ENCODE data around the gene SLC17A8.

SLC17A8 gene

GRCh38 chr12:100450735-100451134 is 93.9 kb downstream of the SLC17A8 start:
- FAIRE-seq (no peak), DNase-seq (ENCODE audit: insufficient read length, low spot score) (no peak)
- TF ChIP-seq CTCF (IDR thresholded peaks at IDR 0.05; ENCODE audit: insufficient read depth, missing control alignments), result no peak

- TF ChIP-seq CTCF (IDR thresholded peaks at IDR 0.05; ENCODE audit: insufficient read depth, missing control alignments), result no peak
- FAIRE-seq, result no peak
- no peak for DNase-seq (ENCODE audit: insufficient read length, low spot score)
These were observed 97.1 kb downstream of the SLC17A8 start for GRCh38 chr12:100453951-100454350.

- DNase-seq (ENCODE audit: insufficient read length, low spot score) (no peak), FAIRE-seq (no peak)
- TF ChIP-seq CTCF (IDR thresholded peaks at IDR 0.05; ENCODE audit: insufficient read depth, missing control alignments), result no peak
These were observed 99.0 kb downstream of the SLC17A8 start for GRCh38 chr12:100455896-100456295.

GRCh38 chr12:100458191-100458590 is 101.3 kb downstream of the SLC17A8 start:
- TF ChIP-seq CTCF (IDR thresholded peaks at IDR 0.05; ENCODE audit: insufficient read depth, missing control alignments), result no peak
- FAIRE-seq, result no peak
- DNase-seq (ENCODE audit: insufficient read length, low spot score), result no peak

GRCh38 chr12:100460702-100461101 is 103.8 kb downstream of the SLC17A8 start:
- DNase-seq (ENCODE audit: insufficient read length, low spot score), result no peak
- TF ChIP-seq CTCF (IDR thresholded peaks at IDR 0.05; ENCODE audit: insufficient read depth, missing control alignments), result no peak
- no peak for FAIRE-seq

GRCh38 chr12:100461330-100461973 is 104.6 kb downstream of the SLC17A8 start:
- DNase-seq (ENCODE audit: insufficient read length, low spot score), result no peak
- no peak for FAIRE-seq
- no peak for TF ChIP-seq CTCF (IDR thresholded peaks at IDR 0.05; ENCODE audit: insufficient read depth, missing control alignments)

GRCh38 chr12:100463661-100464060 is 106.8 kb downstream of the SLC17A8 start:
- FAIRE-seq, result no peak
- no peak for DNase-seq (ENCODE audit: insufficient read length, low spot score)
- TF ChIP-seq CTCF (IDR thresholded peaks at IDR 0.05; ENCODE audit: insufficient read depth, missing control alignments), result no peak

Data from D721Med (cell line).